SK-N-SH (cell line): ENCODE measurements around the gene NSD1. TPM values are rescaled to one million over a fixed set of nuclear protein-coding genes. Genes with fewer than 3 reads are reported as not detected.

Source experiments
- CTCF ChIA-PET: fragments of 300-600, 350-600 bp; formaldehyde crosslinking; extraction: SDS; loops from one replicate; lab custom pipeline; 2021; lab: Yijun Ruan, JAX
- POLR2A ChIA-PET: fragments of 350-600 bp; sonication (Branson Sonifier 250); formaldehyde crosslinking; extraction: SDS; loops from one replicate; lab custom pipeline; 2020; ENCODE audit warnings: antibody characterized with exemption, inconsistent platforms; lab: Yijun Ruan, JAX
- DNase-seq: peaks from one replicate; pipeline ENCODE4 v3.0.0; 2012
- H2AFZ ChIP-seq: fragments of 200-600 bp; sonication (generic); 2 replicates; pipeline ENCODE4 v1.8.1; 2016; ENCODE audit warnings: antibody characterized with exemption, mild to moderate bottlenecking, low read depth
- H3F3A ChIP-seq: fragments of 200-600 bp; sonication (generic); replicated peaks from 2 replicates; pipeline ENCODE3; 2016; ENCODE audit warnings: antibody characterized with exemption, mild to moderate bottlenecking; ENCODE audit not compliant: insufficient read depth
- H3K27ac ChIP-seq, 2 experiments: fragments of 200-500 bp in 1 of 2; fragments of 200-600 bp in 1 of 2; sonication (Bioruptor generic) in 1 of 2; sonication (generic), shearing (Covaris generic) in 1 of 2; 2 replicates each; pipeline versions ENCODE4 v1.5.1 to v1.6.1; 2014 to 2016; ENCODE audit warnings: low read depth in 2 of 2, inconsistent platforms in 1 of 2, low read length in 1 of 2, mild to moderate bottlenecking in 1 of 2, mixed read lengths in 1 of 2
- H3K27me3 ChIP-seq: fragments of 200-600 bp; sonication (generic), shearing (Covaris generic); 2 replicates; pipeline ENCODE4 v1.6.1; 2016; ENCODE audit warnings: mixed run types; ENCODE audit not compliant: insufficient read depth
- H3K36me3 ChIP-seq, 2 experiments: fragments of 200-500 bp in 1 of 2; fragments of 200-600 bp in 1 of 2; sonication (Bioruptor generic) in 1 of 2; sonication (generic) in 1 of 2; replicated peaks in 1 of 2; 2 replicates each; pipeline versions ENCODE3 to v1.5.1; 2014 to 2016; ENCODE audit warnings: low read length in 1 of 2, mild to moderate bottlenecking in 1 of 2; ENCODE audit not compliant: insufficient read depth in 2 of 2, control insufficient read depth in 1 of 2
- H3K4me1 ChIP-seq, 2 experiments: fragments of 200-500 bp in 1 of 2; fragments of 200-600 bp in 1 of 2; sonication (Bioruptor generic) in 1 of 2; sonication (generic), shearing (Covaris generic) in 1 of 2; 2 replicates each; pipeline versions ENCODE4 v1.5.1 to v1.6.1; 2014 to 2016; ENCODE audit warnings: low read depth in 1 of 2, low read length in 1 of 2, mixed run types in 1 of 2; ENCODE audit not compliant: insufficient read depth in 2 of 2, control insufficient read depth in 1 of 2
- H3K4me2 ChIP-seq: fragments of 200-600 bp; sonication (generic), shearing (Covaris generic); 2 replicates; pipeline ENCODE4 v1.6.1; 2017; ENCODE audit warnings: mixed run types
- H3K4me3 ChIP-seq, 2 experiments: fragments of 200-500 bp in 1 of 2; fragments of 200-600 bp in 1 of 2; sonication (Bioruptor generic) in 1 of 2; sonication (generic), shearing (Covaris generic) in 1 of 2; 2 replicates each; pipeline versions ENCODE4 v1.5.1 to v1.8.1; 2014 to 2016; ENCODE audit warnings: low read depth in 2 of 2, inconsistent platforms in 1 of 2, low read length in 1 of 2, mild to moderate bottlenecking in 1 of 2, mixed read lengths in 1 of 2, moderate library complexity in 1 of 2
- H3K79me2 ChIP-seq: fragments of 200-600 bp; sonication (generic); 2 replicates; pipeline ENCODE4 v1.8.1; 2017; ENCODE audit warnings: mild to moderate bottlenecking; ENCODE audit not compliant: insufficient read depth
- H3K9ac ChIP-seq: fragments of 200-600 bp; sonication (generic); 2 replicates; pipeline ENCODE4 v1.6.1; 2017; ENCODE audit warnings: mixed run types
- H3K9me2 ChIP-seq: fragments of 200-600 bp; sonication (generic); 2 replicates; pipeline ENCODE4 v1.6.1; 2017; ENCODE audit warnings: mixed run types
- H3K9me3 ChIP-seq: fragments of 200-600 bp; sonication (generic); 2 replicates; pipeline ENCODE4 v1.6.1; 2017; ENCODE audit warnings: mixed run types, mild to moderate bottlenecking, moderate library complexity
- H4K20me1 ChIP-seq: fragments of 200-600 bp; sonication (generic); 2 replicates; pipeline ENCODE4 v1.6.1; 2017; ENCODE audit warnings: mild to moderate bottlenecking, mixed run types; ENCODE audit not compliant: insufficient read depth
- CHD2 ChIP-seq: fragments of 150-350 bp; IDR thresholded peaks from 2 replicates; pipeline ENCODE4 v1.6.1; 2018; ENCODE audit warnings: low read length; ENCODE audit not compliant: partially characterized antibody
- CTCF ChIP-seq: fragments of 200-600 bp; sonication (generic); IDR thresholded peaks from 2 replicates; pipeline ENCODE4 v1.6.1; 2017; ENCODE audit warnings: antibody characterized with exemption, mild to moderate bottlenecking, moderate library complexity
- ELF1 ChIP-seq: IDR thresholded peaks from 2 replicates; pipeline ENCODE4 v1.4.0; 2012
- EP300 ChIP-seq, 2 experiments: IDR thresholded peaks; 2 replicates each; pipeline versions ENCODE4 v1.4.0 to v1.6.1; 2012; ENCODE audit warnings: borderline replicate concordance in 1 of 2, low read depth in 1 of 2, low read length in 1 of 2
- EZH2phosphoT487 ChIP-seq: fragments of 200-600 bp; sonication (generic); IDR thresholded peaks from 2 replicates; pipeline ENCODE4 v1.6.1; 2017; ENCODE audit warnings: low read depth, mixed run types, mild to moderate bottlenecking, antibody characterized with exemption, moderate library complexity, borderline replicate concordance
- FOSL2 ChIP-seq: IDR thresholded peaks from 2 replicates; pipeline ENCODE4 v1.4.0; 2012; ENCODE audit warnings: low read depth, mild to moderate bottlenecking, moderate library complexity, borderline replicate concordance
- FOXJ3 ChIP-seq: sonication (generic); formaldehyde crosslinking; IDR thresholded peaks from 2 replicates; pipeline ENCODE4 v1.5.1; 2020; ENCODE audit warnings: mild to moderate bottlenecking, missing genetic modification reagents
- FOXM1 ChIP-seq: IDR thresholded peaks from 2 replicates; pipeline ENCODE4 v1.4.0; 2012; ENCODE audit warnings: low read depth, mild to moderate bottlenecking
- GATA2 ChIP-seq: sonication (generic); formaldehyde crosslinking; IDR thresholded peaks from 2 replicates; pipeline ENCODE4 v1.5.0; 2020; ENCODE audit warnings: mild to moderate bottlenecking, missing genetic modification reagents
- IRF3 ChIP-seq: fragments of 150-350 bp; IDR thresholded peaks from 2 replicates; pipeline ENCODE4 v1.6.1; 2016; ENCODE audit warnings: mild to moderate bottlenecking, low read depth, low read length
- JUND ChIP-seq: IDR thresholded peaks from 2 replicates; pipeline ENCODE4 v1.4.0; 2012
- MXI1 ChIP-seq: IDR thresholded peaks from 2 replicates; pipeline ENCODE4 v1.6.1; 2012; ENCODE audit warnings: mild to moderate bottlenecking, low read depth, low read length, improper control_type of control experiment
- POLR2AphosphoS5 ChIP-seq: IDR thresholded peaks from 2 replicates; pipeline ENCODE4 v1.6.1; 2012; ENCODE audit warnings: low read depth, low read length
- RAD21 ChIP-seq: IDR thresholded peaks from 2 replicates; pipeline ENCODE4 v1.6.1; 2012; ENCODE audit warnings: mild to moderate bottlenecking, low read length
- RFX5 ChIP-seq: IDR thresholded peaks from 2 replicates; pipeline ENCODE4 v1.6.1; 2012; ENCODE audit warnings: mild to moderate bottlenecking, improper control_type of control experiment, low read length
- SMC3 ChIP-seq: IDR thresholded peaks from 2 replicates; pipeline ENCODE4 v1.6.1; 2012; ENCODE audit warnings: low read depth, low read length, improper control_type of control experiment
- TAF1 ChIP-seq: IDR thresholded peaks from 2 replicates; pipeline ENCODE4 v1.6.1; 2012; ENCODE audit warnings: low read depth, mild to moderate bottlenecking, low read length, moderate library complexity, borderline replicate concordance
- WGBS: methylation state at CpG from one replicate; pipeline ENCODE4 v1.1.6; 2017; ENCODE audit warnings: low lambda C conversion rate; 5-methylcytosine and 5-hydroxymethylcytosine counted together
- polyA plus RNA-seq, 3 experiments: library from polyadenylated mRNA; depleted of rRNA; stranded (reverse); fragments of >200 nt; gene quantifications; 2 replicates each; pipeline ENCODE4 v1.2.3, GENCODE V29; 2012

NSD1 gene
- polyA plus RNA-seq, 1 of the 3 experiments (the other 2 are of a cell fraction): 6.7 TPM

GRCh38 chr5:177296581-177296980 is 163.0 kb downstream of the NSD1 start:
- WGBS: 78% methylated on average over 4 of the region's 4 CpGs
- H3K36me3 ChIP-seq: peaks cover 26 to 83% of the 10 kb centered on the region in 2 experiments
- CTCF ChIA-PET: interaction anchor here (0.8 to 1.9 kb wide), 5 partner anchors 11 to 225 kb away, joined by 3 to 9 read pairs (median 4); no protein-coding TSS in a partner anchor

GRCh38 chr5:177297922-177298321 is 164.3 kb downstream of the NSD1 start:
- POLR2A ChIA-PET: no interaction called here

More at GRCh38 chr5:177296581-177296980, 163.0 kb downstream of the NSD1 start:
- DNase-seq: no peak
- Histone ChIP-seq H3K9ac (no peak overlapping the region), H3K27me3 (no peaks in the 10 kb centered on the region), H3K79me2 (no peaks in the 10 kb centered on the region; the same call in 1 of the 2 replicates), H3K9me2 (no peaks in the 10 kb centered on the region), H3K4me3 (no peak overlapping the region), H3K27ac (no peak overlapping the region; a peak in 1 of 4 replicates), H4K20me1 (no peaks in the 10 kb centered on the region), H3K4me1 (peaks cover 0 to 4% of the 10 kb centered on the region in 2 experiments; a peak in 1 of 4 replicates), H3F3A (peaks cover 9% of the 10 kb centered on the region), H3K4me2 (no peak overlapping the region), H2AFZ (no peak overlapping the region)
- POLR2A ChIA-PET: no interaction called here
- TF ChIP-seq GATA2: no peak
- TF ChIP-seq SMC3: no peak
- TF ChIP-seq, all 33 proteins: peak for 0
- H3K9me3 ChIP-seq: no peaks in the 10 kb centered on the region

More at GRCh38 chr5:177297922-177298321, 164.3 kb downstream of the NSD1 start:
- H3K27me3 ChIP-seq: no peaks in the 10 kb centered on the region
- H3K9me3 ChIP-seq: no peaks in the 10 kb centered on the region
- H3F3A ChIP-seq: peaks cover 9% of the 10 kb centered on the region
- H2AFZ ChIP-seq: no peak overlapping the region
- H3K27ac ChIP-seq: no peak overlapping the region; a peak in 1 of 4 replicates
- CTCF ChIA-PET: interaction anchor here (0.9 to 1.4 kb wide), 3 partner anchors 12 to 186 kb away, joined by 3 to 9 read pairs (median 4); no protein-coding TSS in a partner anchor
- H3K9me2 ChIP-seq: no peaks in the 10 kb centered on the region
- H3K4me3 ChIP-seq: no peak overlapping the region
- peaks cover 12% of the 10 kb centered on the region for H3K79me2 ChIP-seq
- TF ChIP-seq ELF1: no peak
- no peak for TF ChIP-seq EP300 (IDR thresholded peaks at IDR 0.05; ENCODE audit: borderline replicate concordance in 1 of 2, low read depth in 1 of 2, low read length in 1 of 2)
- no peak for TF ChIP-seq EZH2phosphoT487
- TF ChIP-seq MXI1: no peak
- TF ChIP-seq TAF1: no peak
- TF ChIP-seq CHD2: no peak
- TF ChIP-seq SMC3: no peak
- TF ChIP-seq RAD21: no peak
- no peak for TF ChIP-seq GATA2
- no peak for TF ChIP-seq RFX5
- no peak for TF ChIP-seq FOXM1
- no peak for TF ChIP-seq JUND
- TF ChIP-seq FOXJ3: no peak
- no peak for TF ChIP-seq IRF3
- no peak for TF ChIP-seq POLR2AphosphoS5
- no peak for TF ChIP-seq FOSL2
- no peak for TF ChIP-seq CTCF
- no peak for DNase-seq
- peaks cover 0 to 15% of the 10 kb centered on the region in 2 experiments; a peak in 1 of 4 replicates for H3K4me1 ChIP-seq
- no peak overlapping the region for H3K9ac ChIP-seq
- no peaks in the 10 kb centered on the region for H4K20me1 ChIP-seq
- WGBS: 97% methylated on average over 2 of the region's 2 CpGs
- H3K4me2 ChIP-seq: no peak overlapping the region
- H3K36me3 ChIP-seq: peaks cover 21 to 74% of the 10 kb centered on the region in 2 experiments
